NK-92 (cell line): ENCODE measurements around the gene ZCCHC14.

ENCODE experiments used
- DNase-seq: peaks from one replicate; lab custom pipeline; 2025; ENCODE audit not compliant: unreplicated experiment; lab: John Stamatoyannopoulos, UW

ZCCHC14 gene

DNA sequence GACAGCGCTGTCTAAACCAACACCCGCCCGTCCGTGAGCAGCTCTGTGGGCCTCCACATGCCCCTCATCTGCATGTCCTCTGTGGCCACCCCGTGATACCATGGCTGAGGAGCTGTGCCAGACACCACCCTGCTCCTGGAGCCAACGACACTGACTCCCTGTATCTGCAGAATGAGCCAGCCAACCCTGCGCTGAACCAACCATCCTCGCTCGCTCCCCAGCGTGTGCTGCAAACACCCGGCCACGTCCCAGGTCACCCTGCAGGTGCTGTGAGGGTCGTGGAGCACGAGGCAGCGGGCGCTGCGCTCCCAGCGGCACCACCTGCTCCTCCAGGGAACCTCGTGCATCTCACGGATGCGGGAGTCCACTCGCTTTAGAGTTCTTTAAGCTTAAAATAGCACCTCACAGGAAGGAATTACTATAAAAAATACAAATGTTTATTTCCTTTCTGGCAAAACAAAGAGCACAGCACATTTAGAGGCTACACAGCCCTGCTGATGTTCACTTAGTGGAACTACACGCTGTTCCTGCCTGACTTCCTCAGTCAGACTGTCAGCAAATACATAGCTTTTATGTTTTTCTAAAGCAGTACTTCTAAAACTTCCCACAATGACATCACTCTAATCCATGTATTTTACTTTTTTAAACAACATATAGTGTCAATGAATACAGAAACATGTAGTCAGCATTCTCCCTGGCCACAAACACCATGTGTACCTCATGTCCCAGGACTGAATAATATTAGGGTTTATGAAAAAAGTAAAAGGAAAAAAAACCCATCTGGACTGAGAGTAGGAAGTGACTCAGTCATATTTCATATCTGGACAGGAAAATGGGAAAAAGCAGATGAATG, 57.2 kb downstream of the ZCCHC14 start:
- no peak for DNase-seq

DNA sequence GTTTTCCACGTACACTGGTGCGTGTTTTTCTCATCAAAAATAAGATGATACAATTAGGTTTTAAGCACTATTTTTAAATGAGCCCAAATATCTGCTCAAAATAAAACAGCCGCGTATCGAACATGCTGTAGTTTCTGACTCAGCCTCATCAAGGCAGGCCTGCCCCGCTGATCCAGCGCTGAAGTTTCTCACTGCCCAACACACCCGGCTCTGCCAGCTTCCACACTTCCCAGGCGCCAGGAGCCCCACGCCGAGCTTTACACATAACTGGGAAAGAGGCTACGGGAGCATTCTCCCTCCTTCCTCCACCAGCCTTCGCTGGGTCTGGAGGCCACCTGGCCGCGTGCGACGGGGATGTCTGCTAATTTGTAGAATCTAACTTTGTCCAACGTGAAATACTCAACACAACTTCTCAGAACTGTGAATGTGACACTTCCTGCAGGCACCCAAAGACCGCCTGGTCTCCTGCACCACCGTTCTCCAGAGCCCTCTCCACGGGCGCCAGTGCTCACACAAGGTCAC, 58.6 kb downstream of the ZCCHC14 start:
- DNase-seq: no peak

DNA sequence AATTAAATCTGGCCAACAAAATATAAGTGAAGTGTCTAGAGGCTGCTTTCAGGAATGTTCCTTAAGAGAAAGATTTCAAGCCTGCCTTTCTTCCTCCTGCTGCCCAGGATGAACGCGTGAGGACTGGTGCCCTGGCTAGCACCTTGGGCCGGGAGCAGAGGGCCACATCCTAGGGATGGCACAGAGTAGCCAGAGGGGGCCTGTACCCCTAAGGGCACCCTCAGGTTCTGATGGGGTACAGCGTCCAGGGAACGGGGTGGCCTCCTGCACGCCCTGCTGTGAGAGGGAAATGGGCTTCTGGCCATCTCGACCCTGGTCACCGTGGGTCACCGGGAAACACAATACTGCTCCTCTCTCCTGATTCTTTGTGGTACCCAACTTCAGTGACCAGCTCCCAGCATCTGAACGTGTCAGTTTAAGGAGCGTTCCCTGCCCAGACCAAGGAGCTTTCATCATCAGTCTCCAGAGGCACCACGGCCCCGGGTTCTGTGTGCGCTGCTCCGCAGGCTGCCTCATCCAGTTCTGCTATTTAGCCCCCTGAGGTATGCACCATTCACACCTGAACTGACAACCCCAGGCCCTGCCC, 60.4 kb downstream of the ZCCHC14 start:
- DNase-seq: no peak

DNA sequence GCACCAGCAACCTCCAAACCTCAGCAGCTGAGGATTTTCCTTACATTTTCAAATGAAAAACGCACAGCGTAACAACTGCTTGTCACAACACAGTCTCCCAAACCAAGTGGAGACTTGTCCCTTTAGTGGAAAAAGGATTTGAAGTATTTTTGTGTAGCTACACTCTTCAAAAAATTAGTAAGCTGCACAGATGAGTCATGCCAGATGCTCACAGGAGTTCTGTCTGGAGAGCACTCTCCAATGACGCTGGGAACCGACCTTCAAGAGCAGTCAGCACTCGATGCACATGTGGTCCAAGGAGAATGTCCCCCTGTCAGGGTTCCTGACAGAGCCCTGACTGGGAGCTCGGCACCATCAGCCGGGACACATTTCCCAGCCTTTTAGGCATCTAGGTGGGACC, 60.9 kb downstream of the ZCCHC14 start:
- DNase-seq: no peak

DNA sequence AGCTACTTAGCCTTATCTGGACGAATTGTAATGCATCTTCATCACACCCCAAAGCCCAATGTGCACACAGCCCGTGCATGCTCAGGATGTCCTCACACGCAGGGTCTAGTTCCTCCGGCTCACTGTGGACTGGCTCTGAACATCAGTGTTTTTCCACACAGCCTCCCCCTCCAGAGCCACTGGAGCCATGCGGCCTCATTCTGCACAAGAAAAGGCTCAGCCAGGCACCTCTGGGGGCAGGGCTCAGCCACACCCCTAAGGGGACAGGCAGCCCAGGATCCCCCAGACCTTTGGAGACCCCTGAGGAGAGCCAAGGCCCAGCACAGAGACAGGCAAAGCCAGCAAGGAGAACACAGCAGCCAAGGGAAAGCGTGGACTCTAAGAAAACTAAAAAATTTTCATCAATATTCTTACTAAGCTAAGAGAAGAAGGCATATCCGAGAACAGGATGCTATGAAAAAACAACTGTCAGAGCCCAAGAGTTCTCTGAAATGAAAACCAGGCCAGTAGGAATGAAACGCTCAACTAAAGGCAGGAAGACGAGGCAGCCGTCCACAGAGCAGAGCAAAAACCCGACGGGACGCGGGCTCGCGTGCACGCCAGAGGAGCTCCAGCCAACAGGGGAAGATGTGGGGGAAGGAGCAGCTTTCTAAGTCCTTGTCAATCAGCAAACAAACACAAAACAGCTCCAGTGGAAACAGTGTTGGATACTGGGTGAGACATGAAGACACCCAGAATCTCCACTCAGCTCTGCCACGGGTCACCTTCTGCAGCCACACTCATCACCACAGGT, 66.2 kb downstream of the ZCCHC14 start:
- DNase-seq: no peak

DNA sequence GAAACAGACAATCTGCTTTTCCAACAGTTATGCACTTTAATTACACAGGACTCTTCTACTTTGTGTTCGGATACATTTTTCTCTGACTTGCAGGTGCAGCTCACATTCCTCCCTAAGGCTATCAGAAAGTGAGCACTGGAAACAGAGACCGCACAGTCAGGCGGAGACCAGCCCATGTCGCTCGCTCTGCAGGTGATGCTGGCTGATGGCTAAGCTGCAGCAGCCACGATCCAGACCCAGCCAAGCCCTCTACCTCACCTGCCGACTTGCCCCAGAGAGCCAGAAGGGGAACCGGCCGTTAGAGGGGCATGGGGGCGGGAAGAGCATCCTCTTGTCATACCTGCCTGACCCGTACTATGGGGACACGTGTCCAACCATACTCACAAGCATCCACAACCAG, 66.9 kb downstream of the ZCCHC14 start:
- DNase-seq: no peak

DNA sequence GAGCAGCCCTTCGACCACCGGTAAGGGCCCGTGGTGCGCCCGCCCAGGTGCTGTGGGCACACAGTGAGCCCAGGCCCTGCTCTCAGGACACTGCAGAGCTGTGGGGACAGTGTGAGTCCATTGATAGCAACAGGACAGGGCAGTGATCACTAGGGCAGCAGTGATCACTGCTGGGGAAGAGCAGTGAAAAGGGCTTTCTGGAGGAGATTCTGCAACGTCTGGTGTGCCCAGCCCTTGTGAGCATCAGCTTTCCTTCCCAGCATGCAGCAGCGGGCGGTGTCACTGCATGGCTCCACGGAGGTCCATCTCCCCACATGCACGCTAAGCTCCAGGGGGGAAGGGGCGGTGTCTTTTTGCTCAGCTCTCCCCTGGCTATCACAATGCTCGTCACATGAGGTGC, 68.6 kb downstream of the ZCCHC14 start:
- DNase-seq: no peak

DNA sequence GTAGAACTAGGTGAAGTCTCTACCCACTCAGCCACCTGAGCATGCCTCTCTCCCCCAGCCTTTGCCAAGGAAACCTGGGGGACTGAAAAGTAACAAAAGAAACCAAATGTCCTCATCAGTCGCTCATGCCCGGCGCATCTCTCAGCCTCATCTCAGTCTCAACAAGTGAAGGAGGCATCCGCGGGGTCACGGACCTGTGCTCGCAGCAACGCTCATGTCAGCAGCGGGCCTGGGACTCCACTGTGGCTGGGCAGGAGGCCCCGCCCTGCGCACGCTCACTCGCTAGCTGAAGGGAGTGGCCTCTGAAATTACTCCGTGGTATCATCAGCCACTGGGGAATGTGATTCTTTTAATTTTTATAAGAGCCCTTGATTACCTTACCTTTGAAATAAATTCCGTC, 69.4 kb downstream of the ZCCHC14 start:
- DNase-seq: no peak

DNA sequence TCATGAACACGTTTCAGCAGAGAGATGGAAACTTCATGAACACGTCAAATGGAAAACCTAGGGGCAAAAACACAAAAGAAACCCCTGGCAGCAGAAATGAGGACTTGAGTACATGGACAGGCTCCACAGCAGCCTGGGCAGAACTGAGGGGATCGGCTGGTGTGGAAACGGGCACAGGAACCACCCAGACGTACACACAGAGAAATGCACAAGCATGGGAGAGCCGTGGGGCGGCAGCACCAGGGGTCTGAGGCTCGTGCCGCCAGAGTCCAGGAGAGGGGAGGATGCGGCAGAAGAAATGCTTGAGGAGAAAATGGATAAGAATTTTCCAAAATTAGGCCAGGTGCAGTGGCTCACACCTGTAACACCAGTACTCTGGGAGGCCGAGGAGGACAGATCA, 70.7 kb downstream of the ZCCHC14 start:
- no peak for DNase-seq

DNA sequence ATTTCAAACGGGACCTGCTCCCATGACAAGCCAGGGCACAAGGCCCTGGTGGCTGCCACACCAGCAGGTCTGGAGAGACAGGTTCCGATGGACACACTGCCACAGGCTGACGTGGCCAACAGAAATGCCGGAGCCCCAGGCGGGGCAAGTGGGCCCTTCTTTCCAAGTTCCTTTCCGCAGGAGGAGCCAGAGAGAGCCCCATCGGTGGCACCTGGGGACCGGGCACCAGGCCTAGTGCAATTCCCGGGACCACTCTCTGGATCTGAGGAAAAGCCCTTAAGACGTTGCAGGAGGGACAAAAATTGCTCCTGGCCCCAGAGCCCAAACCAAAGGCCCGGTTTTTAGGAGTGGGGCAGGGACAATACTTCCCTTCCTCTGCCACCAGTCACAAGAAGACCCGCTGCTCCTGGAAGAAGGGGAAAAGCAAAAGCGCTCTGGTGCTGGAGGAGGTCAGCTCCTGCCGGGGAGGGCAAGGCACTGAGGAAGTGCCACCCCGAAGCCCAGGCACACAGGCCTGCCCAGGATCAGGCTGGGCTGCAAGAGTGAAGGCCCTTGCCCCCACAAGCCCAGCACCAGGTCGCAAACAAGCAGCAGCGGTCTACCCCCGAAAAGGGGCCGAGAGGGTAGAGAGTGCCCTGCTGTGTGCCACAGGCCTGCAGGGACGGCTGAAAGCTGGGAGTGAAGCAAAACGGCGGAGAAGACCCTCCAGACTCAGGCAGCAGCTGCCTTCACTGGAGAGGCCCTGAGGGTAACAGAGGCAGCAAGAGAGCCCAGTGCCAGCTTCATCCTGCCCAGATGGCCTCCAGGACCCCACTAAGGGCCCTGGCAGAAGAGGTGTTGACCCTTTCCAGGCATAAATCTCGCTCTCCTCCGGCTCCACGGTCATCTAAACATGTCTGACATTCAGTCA, 71.6 kb downstream of the ZCCHC14 start:
- no peak for DNase-seq

DNA sequence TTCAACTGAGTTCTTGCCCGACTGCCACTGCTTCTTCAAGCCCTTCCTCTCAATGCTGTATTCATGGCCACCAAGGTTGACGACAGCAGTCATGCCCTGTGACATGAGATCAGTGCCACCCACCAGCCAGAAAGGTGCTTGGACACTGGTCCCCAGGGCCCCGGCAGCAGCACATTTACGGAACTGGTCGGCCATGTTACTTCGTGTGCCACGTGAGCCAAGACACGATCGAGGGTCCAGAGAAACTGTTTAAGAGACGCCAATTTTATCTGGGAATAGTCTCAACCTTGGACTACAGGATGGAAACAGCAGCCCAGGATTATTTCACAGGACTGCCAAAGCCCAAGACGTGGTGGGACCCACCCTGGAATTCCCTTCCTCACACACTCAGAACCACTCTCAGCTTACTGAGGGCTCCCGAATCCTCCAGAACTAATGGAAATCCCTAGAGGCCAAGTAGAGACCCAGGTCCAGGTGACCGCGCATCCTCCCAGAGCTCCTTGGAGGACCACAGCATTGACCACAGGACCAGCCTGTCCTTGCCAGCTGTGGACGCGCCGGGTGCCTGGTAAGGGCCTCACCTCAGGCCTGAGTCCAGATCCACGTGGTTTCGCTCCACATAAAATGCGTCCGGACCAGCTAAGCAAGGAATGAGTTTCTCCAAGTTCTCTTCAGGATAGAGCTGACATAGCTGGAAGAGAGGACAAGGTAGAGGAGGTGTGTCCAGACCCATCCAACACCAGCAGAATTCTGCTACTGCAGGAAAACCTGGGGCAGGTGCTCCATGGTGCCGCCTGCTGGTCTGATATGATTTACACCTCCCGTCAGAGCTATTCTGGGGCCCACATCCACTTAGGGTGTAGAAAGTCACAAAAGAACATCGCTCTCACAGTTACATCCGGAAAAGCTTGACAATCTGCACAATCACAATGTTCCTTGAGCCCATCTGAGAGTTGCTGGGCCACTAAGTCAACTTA, 72.5 kb downstream of the ZCCHC14 start:
- no peak for DNase-seq

DNA sequence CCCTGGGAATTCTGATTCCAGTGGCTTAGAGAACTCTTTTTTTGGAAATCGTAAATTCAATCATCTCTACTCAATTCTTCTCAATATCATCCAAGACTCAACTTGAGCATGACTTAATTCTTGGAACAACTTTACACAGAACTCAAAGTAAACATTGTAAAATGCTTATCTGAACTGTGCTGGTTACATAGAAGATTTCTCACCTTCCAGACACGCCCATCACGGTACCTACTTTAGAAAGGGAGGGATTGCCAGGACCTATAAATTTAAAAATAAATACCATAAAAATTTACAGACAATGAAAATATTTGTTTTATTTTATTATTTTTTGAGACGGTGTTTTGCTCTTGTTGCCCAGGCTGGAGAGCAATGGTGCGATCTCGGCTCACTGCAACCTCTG, 74.2 kb downstream of the ZCCHC14 start:
- DNase-seq: no peak

DNA sequence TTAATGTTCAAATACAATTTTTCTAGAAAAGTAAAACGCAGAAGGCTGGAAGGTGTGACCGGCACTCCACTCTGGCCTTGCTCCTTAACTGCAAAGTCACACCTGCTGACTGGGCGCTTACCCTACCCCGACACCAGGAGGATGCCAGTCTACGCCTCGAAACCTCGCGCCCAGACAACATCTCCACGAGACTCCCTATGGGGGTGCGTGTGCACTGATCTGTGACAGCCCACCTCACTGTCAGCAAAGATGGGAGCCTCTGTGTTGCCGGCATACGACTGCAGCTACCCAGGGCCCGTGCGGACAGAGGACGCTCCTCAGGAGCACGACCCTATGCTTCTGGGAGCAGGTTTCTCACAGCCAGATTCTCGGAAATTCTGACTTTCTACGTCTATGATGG, 74.6 kb downstream of the ZCCHC14 start:
- DNase-seq: no peak

DNA sequence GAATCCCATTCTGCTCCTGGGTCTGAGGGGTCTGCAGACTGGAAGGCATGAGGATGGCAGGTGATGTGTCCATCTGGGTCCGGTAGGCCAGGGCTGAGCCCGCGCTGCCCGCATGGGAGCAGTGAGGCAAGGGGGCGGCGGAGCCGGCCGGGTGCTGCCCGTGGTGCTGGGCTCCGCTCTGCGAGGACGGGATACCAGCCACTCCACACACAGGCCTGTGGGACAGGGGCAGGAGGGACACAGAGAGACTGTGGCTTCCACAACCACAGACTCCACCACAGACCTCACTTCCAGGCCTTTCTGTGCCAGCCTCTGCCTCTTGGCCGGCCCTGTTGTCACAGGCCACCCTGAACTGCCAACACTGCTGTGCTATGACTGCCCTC, 75.3 kb downstream of the ZCCHC14 start:
- DNase-seq: no peak

DNA sequence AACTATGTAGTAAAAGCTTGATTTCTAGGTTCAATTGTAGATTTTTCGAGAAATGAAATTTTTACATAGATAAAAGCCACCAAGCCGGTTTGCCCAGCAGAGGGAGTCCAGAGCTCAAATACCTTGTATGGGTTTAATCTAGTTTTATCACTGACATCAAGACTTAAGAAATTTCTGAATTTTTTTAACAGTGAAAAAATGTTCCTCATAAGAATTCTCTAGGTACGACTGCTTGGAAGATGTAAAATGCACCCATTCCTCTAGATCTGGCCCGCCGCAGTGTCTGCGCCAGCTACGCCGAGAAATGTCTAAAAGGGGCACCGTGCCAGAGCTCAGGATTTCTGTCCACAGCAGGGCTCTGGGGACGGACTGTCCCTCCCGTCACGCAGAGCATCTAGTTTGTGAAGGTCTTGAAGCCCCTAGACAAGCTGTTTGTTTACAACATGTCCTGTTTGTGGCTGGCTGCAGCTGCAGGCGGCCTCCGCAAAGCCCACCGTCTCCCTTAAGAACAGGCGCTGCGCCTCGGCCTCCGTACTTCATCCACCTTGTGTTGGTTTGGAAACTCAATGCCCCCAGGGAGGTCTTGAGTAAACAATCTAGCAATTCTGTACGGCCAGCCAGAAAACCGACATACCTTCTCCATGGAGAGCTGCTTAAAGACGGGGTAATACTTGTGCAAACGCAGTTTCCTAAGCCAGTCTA, 75.8 kb downstream of the ZCCHC14 start:
- DNase-seq: no peak

DNA sequence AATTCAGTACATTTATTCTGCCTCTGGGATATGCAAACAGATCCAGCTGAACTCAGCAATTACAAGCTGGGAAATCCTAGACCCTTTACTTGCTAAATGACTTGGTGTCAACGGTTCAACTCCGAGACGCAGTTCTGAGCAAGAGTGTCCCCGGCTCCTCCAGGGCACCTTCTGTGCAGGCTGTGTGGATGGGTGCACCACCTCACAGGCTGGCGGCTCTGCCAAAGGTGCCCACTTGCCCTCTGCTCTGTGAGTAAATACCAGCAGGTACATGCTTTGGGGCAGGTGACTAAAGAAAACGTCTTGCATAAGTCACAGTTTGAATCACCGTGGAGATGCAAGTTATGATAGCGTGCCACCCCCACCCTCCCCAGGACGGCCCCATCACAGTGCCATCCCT, 77.4 kb downstream of the ZCCHC14 start:
- DNase-seq: no peak

DNA sequence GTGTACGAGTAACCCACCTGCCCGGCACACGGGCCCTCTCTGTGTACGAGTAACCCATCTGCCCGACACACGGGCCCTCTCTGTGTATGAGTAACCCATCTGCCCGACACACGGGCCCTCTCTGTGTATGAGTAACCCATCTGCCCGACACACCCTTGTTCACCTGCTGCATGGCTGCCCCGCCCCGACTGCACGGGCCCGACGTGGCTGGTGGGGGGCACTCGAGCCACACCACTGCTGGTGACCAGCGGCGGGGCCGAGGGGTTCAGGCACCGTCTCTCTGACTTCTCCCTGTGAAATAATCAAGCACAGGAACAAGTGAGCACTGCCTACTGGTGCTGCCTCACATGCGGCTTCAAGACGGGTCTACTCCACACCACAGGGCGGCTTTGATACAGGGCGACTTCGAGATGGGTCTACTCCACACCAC, 78.6 kb downstream of the ZCCHC14 start:
- DNase-seq: no peak

DNA sequence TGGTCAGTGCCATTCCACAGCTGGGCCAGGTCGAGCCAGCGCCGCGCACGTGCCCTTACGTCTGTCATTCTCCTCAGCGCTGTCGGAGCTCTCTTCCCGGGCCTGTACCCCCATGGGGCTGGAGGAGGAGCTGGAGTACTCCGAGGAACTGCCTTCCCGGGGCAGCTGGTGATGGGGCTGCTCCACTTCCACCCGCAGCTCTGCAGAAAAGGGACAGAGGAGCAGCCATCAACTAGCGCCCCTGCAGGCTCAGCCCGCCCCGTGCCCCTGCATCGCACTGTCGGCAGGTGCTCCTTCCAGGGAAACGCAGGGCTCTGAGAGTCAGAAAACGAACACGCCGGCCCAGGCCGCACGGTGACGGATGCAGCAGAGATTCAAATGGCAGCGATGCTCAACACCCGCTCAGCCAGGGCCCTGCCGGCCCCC, 79.8 kb downstream of the ZCCHC14 start:
- no peak for DNase-seq
